ENCODE measurements around the gene CIC. TPM values are rescaled to one million over a fixed set of nuclear protein-coding genes. Genes with fewer than 3 reads are reported as not detected.

CIC gene
- total RNA-seq, 3 donors from 2014 or later (not counting 1 experiment from before 2014, with no cell fraction given): 95.4 to 121 (median 108) TPM

DNA sequence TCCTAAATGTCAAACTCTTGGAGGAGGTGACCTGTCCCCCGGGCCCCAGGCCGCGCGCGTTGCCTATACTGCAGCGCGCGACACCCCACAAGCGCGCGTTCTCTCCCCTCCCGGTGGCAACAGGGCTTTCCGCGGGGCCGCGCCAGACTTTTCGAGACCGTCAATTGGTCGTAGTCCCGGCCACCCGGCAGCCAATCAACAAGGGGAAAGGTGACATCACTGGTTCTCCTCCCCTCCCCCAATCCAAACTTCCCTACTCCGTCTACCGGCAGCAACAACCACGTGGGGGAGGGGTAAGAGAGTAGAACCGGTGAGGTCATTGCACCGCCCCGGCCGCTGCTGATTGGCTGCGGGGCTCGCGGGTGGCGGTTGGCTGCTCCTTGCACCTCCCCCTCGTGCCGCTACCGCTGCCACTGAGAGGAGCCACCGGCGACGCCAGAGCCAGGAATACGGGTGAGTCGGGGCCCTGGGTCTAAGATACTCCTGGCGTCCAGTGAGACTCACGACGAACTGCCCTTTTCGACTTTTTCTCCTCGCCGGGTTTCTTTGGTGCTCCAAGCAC is 829 bp upstream of the CIC start:
- Mint-ChIP-seq H3K27ac (no peak overlapping the region), H3K4me1 (no peaks in the 10 kb centered on the region), H3K36me3 (no peaks in the 10 kb centered on the region), H3K9me3 (no peaks in the 10 kb centered on the region), H3K4me3 (no peak overlapping the region), H3K27me3 (ENCODE audit: low read depth in 2 of 2) (no peaks in the 10 kb centered on the region)
- intact Hi-C loops (cut with micrococcal nuclease): loop anchor here (1.0 kb wide), 4 partner anchors 13 to 51 kb away; partner anchors contain the start of genes DEDD2 and ERF
- Histone ChIP-seq H3K27ac (ENCODE audit: low read length) (peak overlapping the region; percentile 98), H3K27me3 (ENCODE audit: control insufficient read depth, insufficient read depth, low read length) (no peaks in the 10 kb centered on the region), H3K4me1 (ENCODE audit: control insufficient read depth, insufficient read depth, low read length) (peaks cover 32% of the 10 kb centered on the region), H3K9me3 (ENCODE audit: control insufficient read depth, insufficient read depth, low read length) (no peaks in the 10 kb centered on the region), H3K4me3 (ENCODE audit: low read length) (peak overlapping the region; percentile 84), H3K36me3 (ENCODE audit: control insufficient read depth, insufficient read depth, low read length) (peaks cover 12% of the 10 kb centered on the region)
- 0% methylated on average over 44 of the region's 46 CpGs for WGBS (ENCODE audit: insufficient coverage)
- DNase-seq (peak; percentile 97 to 100), ATAC-seq (peak; percentile 59 to 79 (median 66))
- TF ChIP-seq, protein P1, sequence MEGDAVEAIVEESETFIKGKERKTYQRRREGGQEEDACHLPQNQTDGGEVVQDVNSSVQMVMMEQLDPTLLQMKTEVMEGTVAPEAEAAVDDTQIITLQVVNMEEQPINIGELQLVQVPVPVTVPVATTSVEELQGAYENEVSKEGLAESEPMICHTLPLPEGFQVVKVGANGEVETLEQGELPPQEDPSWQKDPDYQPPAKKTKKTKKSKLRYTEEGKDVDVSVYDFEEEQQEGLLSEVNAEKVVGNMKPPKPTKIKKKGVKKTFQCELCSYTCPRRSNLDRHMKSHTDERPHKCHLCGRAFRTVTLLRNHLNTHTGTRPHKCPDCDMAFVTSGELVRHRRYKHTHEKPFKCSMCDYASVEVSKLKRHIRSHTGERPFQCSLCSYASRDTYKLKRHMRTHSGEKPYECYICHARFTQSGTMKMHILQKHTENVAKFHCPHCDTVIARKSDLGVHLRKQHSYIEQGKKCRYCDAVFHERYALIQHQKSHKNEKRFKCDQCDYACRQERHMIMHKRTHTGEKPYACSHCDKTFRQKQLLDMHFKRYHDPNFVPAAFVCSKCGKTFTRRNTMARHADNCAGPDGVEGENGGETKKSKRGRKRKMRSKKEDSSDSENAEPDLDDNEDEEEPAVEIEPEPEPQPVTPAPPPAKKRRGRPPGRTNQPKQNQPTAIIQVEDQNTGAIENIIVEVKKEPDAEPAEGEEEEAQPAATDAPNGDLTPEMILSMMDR (IDR thresholded peaks at IDR 0.05): no peak

DNA sequence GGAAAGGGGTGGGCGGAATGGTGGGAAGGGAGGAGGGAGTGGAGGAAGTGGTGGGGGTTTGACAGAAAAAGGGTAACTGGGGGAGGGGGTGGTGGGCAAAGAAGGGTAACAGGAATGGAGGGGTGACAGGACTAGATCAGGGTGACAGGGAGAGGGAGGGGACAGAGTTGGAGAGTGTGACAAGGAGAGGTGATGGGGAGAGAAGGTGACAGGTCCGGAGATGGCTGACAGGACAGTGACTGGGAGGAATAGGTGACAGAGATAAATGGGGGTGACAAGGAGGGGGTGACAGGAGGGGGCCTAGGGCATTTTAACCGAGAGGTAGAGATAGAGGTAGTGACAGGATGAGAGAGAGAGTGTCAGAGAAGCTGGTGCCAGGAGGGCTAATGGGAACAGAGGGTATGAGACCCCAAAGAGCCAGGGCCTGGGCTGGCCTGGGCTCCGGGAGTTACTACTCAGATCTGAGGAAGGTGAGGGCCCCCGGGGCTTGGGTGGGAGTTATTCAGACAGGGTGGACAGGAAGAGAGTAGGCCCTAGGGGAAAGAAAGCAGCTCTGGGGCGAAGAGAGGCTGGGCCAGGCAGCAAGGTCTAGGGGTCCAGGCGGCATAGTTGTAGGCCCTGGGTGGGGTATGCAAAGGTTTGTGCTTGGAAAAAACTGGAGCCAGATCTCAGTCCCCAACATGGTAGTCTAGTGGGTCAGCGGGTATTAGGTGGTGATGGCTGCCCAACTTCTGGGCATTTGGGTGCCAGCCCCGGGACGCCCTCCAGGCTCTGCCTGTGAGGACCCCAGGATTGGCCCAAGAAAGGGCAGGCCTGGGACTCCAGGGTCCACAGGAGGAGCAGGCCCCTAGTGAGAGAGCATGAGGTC is 660 bp downstream of the CIC start:
- Histone ChIP-seq H3K27ac (ENCODE audit: low read length) (peak overlapping the region; percentile 96), H3K9me3 (ENCODE audit: control insufficient read depth, insufficient read depth, low read length) (no peaks in the 10 kb centered on the region), H3K4me3 (ENCODE audit: low read length) (peak overlapping the region; percentile 44), H3K4me1 (ENCODE audit: control insufficient read depth, insufficient read depth, low read length) (peaks cover 32% of the 10 kb centered on the region), H3K27me3 (ENCODE audit: control insufficient read depth, insufficient read depth, low read length) (no peaks in the 10 kb centered on the region), H3K36me3 (ENCODE audit: control insufficient read depth, insufficient read depth, low read length) (peaks cover 26% of the 10 kb centered on the region)
- Mint-ChIP-seq H3K4me1 (peaks cover 2% of the 10 kb centered on the region in 2 donors), H3K36me3 (no peaks in the 10 kb centered on the region), H3K4me3 (peak overlapping the region; percentile 94), H3K27me3 (ENCODE audit: low read depth in 2 of 2) (no peaks in the 10 kb centered on the region), H3K9me3 (no peaks in the 10 kb centered on the region), H3K27ac (no peak overlapping the region)
- TF ChIP-seq, protein P1 (IDR thresholded peaks at IDR 0.05): no peak
- DNase-seq (peak; percentile 35 to 52), ATAC-seq (no peak)
- 33% methylated on average over 10 of the region's 10 CpGs for WGBS (ENCODE audit: insufficient coverage)
- intact Hi-C loops (cut with micrococcal nuclease): no loop called here

DNA sequence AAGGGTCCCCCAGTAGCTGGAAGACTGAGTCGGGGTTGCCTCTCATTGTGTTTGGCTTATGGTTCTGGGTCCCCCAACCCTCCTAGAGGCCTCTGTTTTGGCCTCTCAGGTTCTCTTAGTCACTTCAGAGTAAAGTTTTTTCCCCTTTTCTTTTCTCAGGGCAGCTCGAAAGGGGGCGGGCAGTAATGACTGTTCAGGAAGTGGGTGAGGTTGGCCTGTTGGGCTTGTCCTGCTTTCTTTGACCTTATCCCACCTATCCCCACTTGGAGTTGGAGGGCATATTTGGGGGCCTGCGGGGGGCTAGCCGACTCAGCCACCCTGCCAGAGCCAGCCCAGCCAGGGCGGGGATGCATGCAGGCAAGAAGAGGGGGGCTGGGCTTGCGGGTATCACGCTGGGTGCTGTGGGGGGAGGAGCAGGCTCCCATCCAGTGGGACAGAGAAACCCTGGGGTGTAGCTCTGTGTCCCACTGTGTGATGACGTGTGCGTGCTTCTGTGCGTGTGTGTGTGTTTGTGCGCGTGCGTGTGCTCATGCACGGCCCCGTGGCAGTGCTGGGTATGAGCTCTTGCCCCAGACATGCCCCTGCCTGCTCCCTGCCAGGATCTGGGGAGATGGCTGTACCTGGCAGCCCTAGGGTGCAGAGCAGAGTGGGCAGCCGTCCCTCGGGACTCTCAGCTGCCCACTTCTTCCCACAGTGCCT is 1.4 kb downstream of the CIC start:
- no peaks in the 10 kb centered on the region for H3K9me3 Mint-ChIP-seq
- peak in 1 of 3 donors; percentile 5 for ATAC-seq
- H3K4me1 Mint-ChIP-seq: peaks cover 8 to 10% of the 10 kb centered on the region in 2 donors
- peaks cover 32% of the 10 kb centered on the region for H3K4me1 ChIP-seq (ENCODE audit: control insufficient read depth, insufficient read depth, low read length)
- no peaks in the 10 kb centered on the region for H3K27me3 ChIP-seq (ENCODE audit: control insufficient read depth, insufficient read depth, low read length)
- TF ChIP-seq, protein P1 (IDR thresholded peaks at IDR 0.05): no peak
- 6% methylated on average over 16 of the region's 18 CpGs for WGBS (ENCODE audit: insufficient coverage)
- H3K36me3 ChIP-seq (ENCODE audit: control insufficient read depth, insufficient read depth, low read length): peaks cover 29% of the 10 kb centered on the region
- H3K9me3 ChIP-seq (ENCODE audit: control insufficient read depth, insufficient read depth, low read length): no peaks in the 10 kb centered on the region
- H3K36me3 Mint-ChIP-seq: no peaks in the 10 kb centered on the region
- H3K4me3 Mint-ChIP-seq: peak overlapping the region; percentile 94
- DNase-seq: peak; percentile 70 to 90
- H3K27ac Mint-ChIP-seq: no peak overlapping the region
- intact Hi-C loops (cut with micrococcal nuclease): no loop called here
- H3K27me3 Mint-ChIP-seq (ENCODE audit: low read depth in 2 of 2): no peaks in the 10 kb centered on the region
- H3K27ac ChIP-seq (ENCODE audit: low read length): peak overlapping the region; percentile 96
- peak overlapping the region; percentile 44 for H3K4me3 ChIP-seq (ENCODE audit: low read length)
